Upper lobe of left lung (tissue), 4 donors: ENCODE data around the gene ZBTB16.

Source experiments
- CTCF ChIP-seq, 6 experiments: fragments of 450-650 bp in 4 of 6; fragments of 200-600 bp in 2 of 6; sonication (generic) in 2 of 6; IDR thresholded peaks; one replicate each; pipeline ENCODE4 v1.5.1; 2016 to 2019; ENCODE audit warnings: antibody characterized with exemption in 6 of 6
- POLR2A ChIP-seq, 4 donors: fragments of 450-650 bp; IDR thresholded peaks; one replicate each; pipeline ENCODE4 v1.5.1; 2016 to 2017; ENCODE audit warnings: antibody characterized with exemption in 4 of 4, mild to moderate bottlenecking in 2 of 4

GRCh38 chr11:114244726-114245394 lies 185.3 kb downstream of the ZBTB16 start:
- TF ChIP-seq CTCF (IDR thresholded peaks at IDR 0.05), result no peak
- no peak for TF ChIP-seq POLR2A (IDR thresholded peaks at IDR 0.05)
